Effector memory CD4-positive, alpha-beta T cell (primary cell): ENCODE data around the gene HMCN1.

Source experiments
- DNase-seq, 3 donors: peaks; one replicate each; pipeline ENCODE4 v3.0.0-alpha.2; 2020
- H3K27ac ChIP-seq: 2 replicates; pipeline ENCODE4 v1.7.0; 2013; ENCODE audit warnings: mild to moderate bottlenecking, low read length, moderate library complexity; ENCODE audit not compliant: insufficient read depth, poor library complexity, severe bottlenecking
- H3K27me3 ChIP-seq: replicated peaks from 2 replicates; pipeline ENCODE4 v1.7.0; 2013; ENCODE audit warnings: mild to moderate bottlenecking, low read length; ENCODE audit not compliant: insufficient read depth, control insufficient read depth, poor library complexity, severe bottlenecking
- H3K36me3 ChIP-seq: 2 replicates; pipeline ENCODE4 v1.7.0; 2013; ENCODE audit warnings: mild to moderate bottlenecking, low read length, moderate library complexity; ENCODE audit not compliant: control insufficient read depth, insufficient read depth
- H3K4me1 ChIP-seq: 2 replicates; pipeline ENCODE4 v1.7.0; 2013; ENCODE audit warnings: low read length, mild to moderate bottlenecking; ENCODE audit not compliant: control insufficient read depth, insufficient read depth, poor library complexity, severe bottlenecking
- H3K4me3 ChIP-seq: 2 replicates; pipeline ENCODE4 v1.7.0; 2013; ENCODE audit warnings: low read length, low read depth, mild to moderate bottlenecking; ENCODE audit not compliant: insufficient read depth, poor library complexity, severe bottlenecking
- H3K9me3 ChIP-seq: 2 replicates; pipeline ENCODE4 v1.7.0; 2013; ENCODE audit warnings: mild to moderate bottlenecking, low read length, moderate library complexity; ENCODE audit not compliant: control insufficient read depth

HMCN1 gene

GRCh38 chr1:186016856-186017255 lies 282.7 kb downstream of the HMCN1 start:
- Histone ChIP-seq H3K27me3 (no peaks in the 10 kb centered on the region), H3K4me1 (no peaks in the 10 kb centered on the region), H3K9me3 (no peaks in the 10 kb centered on the region), H3K36me3 (no peaks in the 10 kb centered on the region), H3K27ac (no peak overlapping the region), H3K4me3 (no peak overlapping the region)
- no peak for DNase-seq

GRCh38 chr1:186022184-186022583 lies 288.0 kb downstream of the HMCN1 start:
- no peak overlapping the region for H3K27ac ChIP-seq
- no peaks in the 10 kb centered on the region for H3K9me3 ChIP-seq
- no peak for DNase-seq
- H3K36me3 ChIP-seq, result no peaks in the 10 kb centered on the region
- no peaks in the 10 kb centered on the region for H3K27me3 ChIP-seq
- no peak overlapping the region for H3K4me3 ChIP-seq
- H3K4me1 ChIP-seq, result no peaks in the 10 kb centered on the region

GRCh38 chr1:186026946-186027345 lies 292.8 kb downstream of the HMCN1 start:
- Histone ChIP-seq H3K4me1 (no peaks in the 10 kb centered on the region), H3K4me3 (no peak overlapping the region), H3K36me3 (no peaks in the 10 kb centered on the region), H3K9me3 (no peaks in the 10 kb centered on the region), H3K27ac (no peak overlapping the region), H3K27me3 (no peaks in the 10 kb centered on the region)
- DNase-seq, result no peak

GRCh38 chr1:186027621-186028020 lies 293.4 kb downstream of the HMCN1 start:
- Histone ChIP-seq H3K4me1 (no peaks in the 10 kb centered on the region), H3K9me3 (no peaks in the 10 kb centered on the region)

GRCh38 chr1:186030453-186030852 lies 296.3 kb downstream of the HMCN1 start:
- no peak overlapping the region for H3K4me3 ChIP-seq
- no peaks in the 10 kb centered on the region for H3K27me3 ChIP-seq
- no peaks in the 10 kb centered on the region for H3K36me3 ChIP-seq
- no peak for DNase-seq
- H3K9me3 ChIP-seq, result no peaks in the 10 kb centered on the region
- H3K4me1 ChIP-seq, result no peaks in the 10 kb centered on the region
- H3K27ac ChIP-seq, result no peak overlapping the region

More at GRCh38 chr1:186027621-186028020, 293.4 kb downstream of the HMCN1 start:
- no peaks in the 10 kb centered on the region for H3K27me3 ChIP-seq
- no peaks in the 10 kb centered on the region for H3K36me3 ChIP-seq
- no peak overlapping the region for H3K27ac ChIP-seq
- DNase-seq, result no peak
- H3K4me3 ChIP-seq, result no peak overlapping the region

- no peak overlapping the region for H3K4me3 ChIP-seq
- no peaks in the 10 kb centered on the region for H3K4me1 ChIP-seq
- H3K36me3 ChIP-seq, result no peaks in the 10 kb centered on the region
- DNase-seq, result no peak
- H3K27me3 ChIP-seq, result no peaks in the 10 kb centered on the region
- H3K27ac ChIP-seq, result no peak overlapping the region
- H3K9me3 ChIP-seq, result no peaks in the 10 kb centered on the region
These were observed 299.7 kb downstream of the HMCN1 start for GRCh38 chr1:186033847-186034271.

GRCh38 chr1:186042230-186042629 lies 308.0 kb downstream of the HMCN1 start:
- H3K4me1 ChIP-seq, result no peaks in the 10 kb centered on the region
- H3K27ac ChIP-seq, result no peak overlapping the region
- no peak for DNase-seq
- H3K9me3 ChIP-seq, result no peaks in the 10 kb centered on the region
- H3K36me3 ChIP-seq, result no peaks in the 10 kb centered on the region
- H3K4me3 ChIP-seq, result no peak overlapping the region
- H3K27me3 ChIP-seq, result no peaks in the 10 kb centered on the region

GRCh38 chr1:186043296-186043695 lies 309.1 kb downstream of the HMCN1 start:
- H3K9me3 ChIP-seq, result no peaks in the 10 kb centered on the region
- H3K4me3 ChIP-seq, result no peak overlapping the region
- no peaks in the 10 kb centered on the region for H3K36me3 ChIP-seq
- H3K27me3 ChIP-seq, result no peaks in the 10 kb centered on the region
- no peak for DNase-seq
- H3K27ac ChIP-seq, result no peak overlapping the region
- H3K4me1 ChIP-seq, result no peaks in the 10 kb centered on the region

GRCh38 chr1:186044079-186044685 lies 310.0 kb downstream of the HMCN1 start:
- Histone ChIP-seq H3K27ac (no peak overlapping the region), H3K9me3 (no peaks in the 10 kb centered on the region), H3K4me3 (no peak overlapping the region), H3K27me3 (no peaks in the 10 kb centered on the region), H3K4me1 (no peaks in the 10 kb centered on the region), H3K36me3 (no peaks in the 10 kb centered on the region)
- DNase-seq, result no peak

- DNase-seq, result no peak
- Histone ChIP-seq H3K9me3 (no peaks in the 10 kb centered on the region), H3K4me3 (no peak overlapping the region), H3K27me3 (no peaks in the 10 kb centered on the region), H3K36me3 (no peaks in the 10 kb centered on the region), H3K27ac (no peak overlapping the region), H3K4me1 (no peaks in the 10 kb centered on the region)
These were observed 312.4 kb downstream of the HMCN1 start for GRCh38 chr1:186046437-186047211.
